HL-60 (cell line): ENCODE measurements around the gene P2RX3.

Experiments
- GABPA ChIP-seq: IDR thresholded peaks from 2 replicates; pipeline ENCODE4 v1.6.1; 2012; ENCODE audit warnings: low read depth
- POLR2AphosphoS5 ChIP-seq: IDR thresholded peaks from 2 replicates; pipeline ENCODE4 v1.6.1; 2012; ENCODE audit warnings: low read depth
- SPI1 ChIP-seq: IDR thresholded peaks from 2 replicates; pipeline ENCODE4 v1.6.1; 2012; ENCODE audit warnings: low read depth, mild to moderate bottlenecking, borderline replicate concordance
- TF ChIP-seq, protein P1 (sequence below): IDR thresholded peaks from one replicate; pipeline ENCODE4 v1.5.1; 2011; ENCODE audit warnings: low read length, control low read depth, inconsistent platforms; ENCODE audit not compliant: insufficient read depth

DNA sequence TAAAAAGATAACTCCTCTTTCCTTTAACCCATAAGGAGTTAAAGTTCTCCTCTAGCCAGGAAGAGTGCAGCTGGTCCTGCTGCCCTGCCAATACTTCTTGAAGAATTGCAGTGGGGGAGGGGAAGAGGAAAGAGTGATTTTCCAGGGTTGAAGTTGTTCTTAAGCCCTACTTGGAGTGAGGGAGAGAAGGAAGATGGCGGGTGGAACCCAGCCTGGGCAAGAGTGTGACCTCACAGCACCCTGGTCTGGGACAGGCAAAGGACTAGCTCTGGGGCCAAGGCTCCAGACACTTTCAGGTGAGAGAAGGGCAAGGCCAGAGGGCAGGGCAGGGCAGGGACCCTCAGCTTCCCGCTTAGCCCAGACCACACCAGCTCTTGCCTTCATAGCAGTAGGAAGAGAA, 20.0 kb upstream of the P2RX3 start:
- TF ChIP-seq, protein P1, sequence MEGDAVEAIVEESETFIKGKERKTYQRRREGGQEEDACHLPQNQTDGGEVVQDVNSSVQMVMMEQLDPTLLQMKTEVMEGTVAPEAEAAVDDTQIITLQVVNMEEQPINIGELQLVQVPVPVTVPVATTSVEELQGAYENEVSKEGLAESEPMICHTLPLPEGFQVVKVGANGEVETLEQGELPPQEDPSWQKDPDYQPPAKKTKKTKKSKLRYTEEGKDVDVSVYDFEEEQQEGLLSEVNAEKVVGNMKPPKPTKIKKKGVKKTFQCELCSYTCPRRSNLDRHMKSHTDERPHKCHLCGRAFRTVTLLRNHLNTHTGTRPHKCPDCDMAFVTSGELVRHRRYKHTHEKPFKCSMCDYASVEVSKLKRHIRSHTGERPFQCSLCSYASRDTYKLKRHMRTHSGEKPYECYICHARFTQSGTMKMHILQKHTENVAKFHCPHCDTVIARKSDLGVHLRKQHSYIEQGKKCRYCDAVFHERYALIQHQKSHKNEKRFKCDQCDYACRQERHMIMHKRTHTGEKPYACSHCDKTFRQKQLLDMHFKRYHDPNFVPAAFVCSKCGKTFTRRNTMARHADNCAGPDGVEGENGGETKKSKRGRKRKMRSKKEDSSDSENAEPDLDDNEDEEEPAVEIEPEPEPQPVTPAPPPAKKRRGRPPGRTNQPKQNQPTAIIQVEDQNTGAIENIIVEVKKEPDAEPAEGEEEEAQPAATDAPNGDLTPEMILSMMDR = no peak
- TF ChIP-seq GABPA = no peak
- no peak for TF ChIP-seq SPI1
- TF ChIP-seq POLR2AphosphoS5 = no peak
